B cell (primary cell): ENCODE data around the gene CXADR. TPM values are rescaled to one million over a fixed set of nuclear protein-coding genes. Genes with fewer than 3 reads are reported as not detected.

ENCODE experiments used
- ATAC-seq: fragments of 200-7000 bp; cut with Tn5 transposase; one replicate; pipeline ENCODE4 v1.10.0; 2021; ENCODE audit warnings: low read depth, mild to moderate bottlenecking, moderate number of reproducible peaks, moderate library complexity
- CTCF ChIA-PET: fragments of 350-600 bp; sonication (Branson Sonifier 250); formaldehyde crosslinking; loops from one replicate; lab custom pipeline; 2021; ENCODE audit warnings: antibody characterized with exemption, inconsistent platforms; lab: Charles Lee
- POLR2A ChIA-PET: fragments of 350-600 bp; sonication (Branson Sonifier 250); formaldehyde crosslinking; loops from one replicate; lab custom pipeline; 2021; ENCODE audit warnings: antibody characterized with exemption; lab: Charles Lee
- DNase-seq: peaks from one replicate; pipeline ENCODE4 v3.0.0; 2013
- H2AFZ ChIP-seq: 2 replicates; pipeline ENCODE4 v1.6.1; 2012; ENCODE audit warnings: mild to moderate bottlenecking, low read depth, low read length; ENCODE audit not compliant: insufficient read depth, poor library complexity, severe bottlenecking
- H3K27ac ChIP-seq, 2 donors: 1 replicate in 1 of 2; 2 replicates in 1 of 2; pipeline ENCODE4 v1.5.1; 2012 to 2013; ENCODE audit warnings: low read length in 2 of 2, mild to moderate bottlenecking in 2 of 2, moderate library complexity in 1 of 2
- H3K27me3 ChIP-seq, 4 experiments: fragments of 200-600 bp in 1 of 4; sonication (generic) in 1 of 4; replicated peaks in 1 of 4; 1 replicate in 2 of 4; 2 replicates in 2 of 4; pipeline versions ENCODE4 v1.6.1 to v1.7.0; 2013 to 2016; ENCODE audit warnings: low read length in 3 of 4, mild to moderate bottlenecking in 2 of 4, mixed read lengths in 1 of 4, moderate library complexity in 1 of 4; ENCODE audit not compliant: insufficient read depth in 4 of 4, control insufficient read depth in 3 of 4; ENCODE audit errors: control extremely low read depth in 1 of 4
- H3K36me3 ChIP-seq, 2 experiments: replicated peaks in 1 of 2; 1 replicate in 1 of 2; 2 replicates in 1 of 2; pipeline versions ENCODE4 v1.6.1 to v1.7.1; 2013; ENCODE audit warnings: low read length in 1 of 2; ENCODE audit not compliant: insufficient read depth in 2 of 2, control insufficient read depth in 1 of 2; ENCODE audit errors: control extremely low read depth in 1 of 2, extremely low read depth in 1 of 2
- H3K4me1 ChIP-seq, 2 donors: fragments of 200-600 bp in 1 of 2; sonication (generic) in 1 of 2; 1 replicate in 1 of 2; 2 replicates in 1 of 2; pipeline versions ENCODE4 v1.5.1 to v1.6.1; 2013 to 2017; ENCODE audit warnings: low read length in 2 of 2; ENCODE audit not compliant: control insufficient read depth in 2 of 2, insufficient read depth in 2 of 2
- H3K4me2 ChIP-seq: replicated peaks from 2 replicates; pipeline ENCODE3; 2012; ENCODE audit warnings: mild to moderate bottlenecking, low read depth, low read length; ENCODE audit not compliant: poor library complexity, severe bottlenecking
- H3K4me3 ChIP-seq, 5 experiments: fragments of 200-600 bp in 1 of 5; sonication (generic) in 1 of 5; 1 replicate in 3 of 5; 2 replicates in 2 of 5; pipeline versions ENCODE4 v1.5.1 to v1.7.0; 2011 to 2016; ENCODE audit warnings: low read length in 4 of 5, mild to moderate bottlenecking in 4 of 5, low read depth in 2 of 5, control low read depth in 1 of 5, moderate library complexity in 1 of 5; ENCODE audit not compliant: insufficient read depth in 1 of 5; ENCODE audit errors: control extremely low read depth in 1 of 5, extremely low read depth in 1 of 5
- H3K79me2 ChIP-seq: fragments of 200-600 bp; sonication (generic); one replicate; pipeline ENCODE4 v1.6.0; 2016; ENCODE audit warnings: low read length; ENCODE audit not compliant: control insufficient read depth, insufficient read depth
- H3K9ac ChIP-seq: fragments of 200-600 bp; sonication (generic); 2 replicates; pipeline ENCODE4 v1.6.1; 2017; ENCODE audit warnings: mild to moderate bottlenecking, low read length, moderate library complexity
- H3K9me3 ChIP-seq, 3 donors: one replicate each; pipeline versions ENCODE4 v1.6.1 to v1.7.1; 2013; ENCODE audit warnings: low read length in 2 of 3; ENCODE audit not compliant: control insufficient read depth in 2 of 3, insufficient read depth in 1 of 3; ENCODE audit errors: control extremely low read depth in 1 of 3
- H4K20me1 ChIP-seq: 2 replicates; pipeline ENCODE4 v1.6.0; 2012; ENCODE audit warnings: mild to moderate bottlenecking, low read length; ENCODE audit not compliant: insufficient read depth, control insufficient read depth, poor library complexity, severe bottlenecking
- H3K27ac Mint-ChIP-seq: one replicate; pipeline ENCODE4 v1.8.0; 2021; ENCODE audit warnings: mixed read lengths
- H3K27me3 Mint-ChIP-seq: one replicate; pipeline ENCODE4 v1.8.0; 2021; ENCODE audit warnings: mixed read lengths
- H3K4me1 Mint-ChIP-seq: one replicate; pipeline ENCODE4 v1.8.0; 2021; ENCODE audit warnings: mixed read lengths
- H3K4me3 Mint-ChIP-seq: one replicate; pipeline ENCODE4 v1.8.0; 2021; ENCODE audit warnings: mixed read lengths
- H3K9me3 Mint-ChIP-seq: one replicate; pipeline ENCODE4 v1.8.0; 2022; ENCODE audit warnings: mixed read lengths; ENCODE audit not compliant: insufficient read depth
- EZH2 ChIP-seq: IDR thresholded peaks from 2 replicates; pipeline ENCODE4 v1.6.1; 2012; ENCODE audit warnings: borderline replicate concordance, low read depth, mild to moderate bottlenecking, moderate library complexity, low read length; ENCODE audit not compliant: insufficient read depth, poor library complexity, severe bottlenecking
- WGBS: methylation state at CpG from one replicate; pipeline ENCODE4 v1.1.5; 2013; ENCODE audit warnings: missing lambda C conversion rate; ENCODE audit not compliant: insufficient coverage; 5-methylcytosine and 5-hydroxymethylcytosine counted together
- intact Hi-C: fragments of 100-400 bp; cut with micrococcal nuclease; formaldehyde crosslinking; loops from one replicate; pipeline ENCODE4 v1.10.0; 2022
- polyA plus RNA-seq: library from polyadenylated mRNA; depleted of rRNA; stranded (reverse); fragments of >200 nt; gene quantifications from 2 replicates; pipeline ENCODE4 v1.2.3, GENCODE V29; 2012
- total RNA-seq, 2 donors: library from RNA; stranded (reverse); fragments of 120-200 nt in 1 of 2; gene quantifications; 1 replicate in 1 of 2; 2 replicates in 1 of 2; pipeline versions ENCODE4 v1.2.3 to v1.2.4, GENCODE V29; 2013 to 2022
- TF ChIP-seq, protein P1 (sequence below): fragments of 200-600 bp; IDR thresholded peaks from one replicate; pipeline ENCODE4 v1.8.0; 2022; ENCODE audit warnings: antibody characterized with exemption, mild to moderate bottlenecking

The CXADR gene
- total and polyA plus RNA-seq, 2 donors (not counting 1 experiment from before 2014, with no cell fraction given) = not detected

DNA sequence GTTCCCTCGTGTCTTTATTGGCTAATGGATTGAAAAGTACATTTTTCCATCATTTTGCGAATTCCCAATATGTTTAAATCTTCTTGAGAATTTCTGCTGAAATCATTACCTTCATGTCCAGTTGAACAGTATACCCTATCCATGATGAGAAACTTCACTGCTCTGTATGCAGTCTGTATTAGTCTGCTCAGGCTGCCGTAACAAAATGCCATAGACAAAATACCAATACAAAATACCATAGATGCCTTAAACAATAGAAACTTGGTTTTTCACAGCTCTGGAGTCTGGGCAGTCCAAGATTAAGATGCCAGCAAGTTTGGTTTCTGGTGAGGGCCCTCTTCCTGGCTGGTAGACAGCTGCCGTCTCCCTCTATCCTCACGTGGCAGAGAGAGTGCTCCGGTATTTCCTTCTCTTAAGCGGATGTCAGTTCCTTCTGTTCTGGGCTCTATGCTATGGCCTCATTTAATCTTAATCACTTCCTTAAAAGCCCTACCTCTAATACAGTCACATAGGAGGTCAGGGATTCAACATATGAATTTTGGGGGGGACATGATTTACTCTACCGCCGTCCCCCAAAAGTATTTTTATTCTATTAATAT lies 27.0 kb downstream of the CXADR start:
- no peak for TF ChIP-seq EZH2
- TF ChIP-seq, protein P1, sequence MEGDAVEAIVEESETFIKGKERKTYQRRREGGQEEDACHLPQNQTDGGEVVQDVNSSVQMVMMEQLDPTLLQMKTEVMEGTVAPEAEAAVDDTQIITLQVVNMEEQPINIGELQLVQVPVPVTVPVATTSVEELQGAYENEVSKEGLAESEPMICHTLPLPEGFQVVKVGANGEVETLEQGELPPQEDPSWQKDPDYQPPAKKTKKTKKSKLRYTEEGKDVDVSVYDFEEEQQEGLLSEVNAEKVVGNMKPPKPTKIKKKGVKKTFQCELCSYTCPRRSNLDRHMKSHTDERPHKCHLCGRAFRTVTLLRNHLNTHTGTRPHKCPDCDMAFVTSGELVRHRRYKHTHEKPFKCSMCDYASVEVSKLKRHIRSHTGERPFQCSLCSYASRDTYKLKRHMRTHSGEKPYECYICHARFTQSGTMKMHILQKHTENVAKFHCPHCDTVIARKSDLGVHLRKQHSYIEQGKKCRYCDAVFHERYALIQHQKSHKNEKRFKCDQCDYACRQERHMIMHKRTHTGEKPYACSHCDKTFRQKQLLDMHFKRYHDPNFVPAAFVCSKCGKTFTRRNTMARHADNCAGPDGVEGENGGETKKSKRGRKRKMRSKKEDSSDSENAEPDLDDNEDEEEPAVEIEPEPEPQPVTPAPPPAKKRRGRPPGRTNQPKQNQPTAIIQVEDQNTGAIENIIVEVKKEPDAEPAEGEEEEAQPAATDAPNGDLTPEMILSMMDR = no peak
- H4K20me1 ChIP-seq = no peaks in the 10 kb centered on the region
- no peaks in the 10 kb centered on the region for H3K36me3 ChIP-seq
- no peak overlapping the region for H3K27ac Mint-ChIP-seq
- no peak overlapping the region for H3K9ac ChIP-seq
- ChIA-PET CTCF (no interaction called here), POLR2A (no interaction called here)
- H3K4me3 ChIP-seq = no peak overlapping the region
- peaks cover 26% of the 10 kb centered on the region for H3K27me3 Mint-ChIP-seq
- H2AFZ ChIP-seq = no peak overlapping the region
- peaks cover 2% of the 10 kb centered on the region for H3K4me1 Mint-ChIP-seq
- no peak for ATAC-seq
- no peaks in the 10 kb centered on the region for H3K27me3 ChIP-seq
- intact Hi-C loops = no loop called here
- no peak overlapping the region for H3K27ac ChIP-seq
- no peak for DNase-seq
- no peaks in the 10 kb centered on the region for H3K4me1 ChIP-seq
- H3K4me2 ChIP-seq = no peak overlapping the region
- H3K9me3 ChIP-seq = peaks cover 0 to 2% (median 0%) of the 10 kb centered on the region in 3 donors
- no peaks in the 10 kb centered on the region for H3K79me2 ChIP-seq
- no peak overlapping the region for H3K4me3 Mint-ChIP-seq
- WGBS = 85% methylated on average over 3 of the region's 9 CpGs
- H3K9me3 Mint-ChIP-seq = no peaks in the 10 kb centered on the region

DNA sequence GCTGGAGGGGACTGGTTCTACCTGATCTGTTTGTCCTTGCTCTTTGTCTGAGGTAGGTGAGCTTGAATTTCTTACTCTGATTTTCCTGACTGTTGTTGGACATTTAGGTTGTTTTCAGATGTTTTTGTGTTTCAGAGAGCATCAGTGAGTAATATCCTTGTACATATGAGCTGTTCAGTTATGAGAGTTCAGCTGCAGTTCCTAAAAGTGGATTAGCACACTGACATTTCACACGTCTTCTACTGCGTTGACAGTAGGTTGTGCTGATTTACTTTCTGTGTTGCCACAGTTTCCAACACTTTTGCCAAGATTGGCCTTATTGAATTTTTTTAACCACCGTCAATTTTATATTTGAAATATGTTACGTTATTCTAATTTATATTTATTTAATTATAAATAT lies 27.7 kb downstream of the CXADR start:
- POLR2A ChIA-PET = no interaction called here
- ATAC-seq (no peak), DNase-seq (no peak)
- WGBS = 100% methylated on average over 1 of the region's 4 CpGs
- intact Hi-C loops = no loop called here
- no peak overlapping the region for H3K27ac ChIP-seq
- TF ChIP-seq, protein P1 = no peak
- TF ChIP-seq EZH2 = no peak
- no peak overlapping the region for H2AFZ ChIP-seq
- Mint-ChIP-seq H3K27ac (no peak overlapping the region), H3K4me1 (peaks cover 2% of the 10 kb centered on the region), H3K4me3 (no peak overlapping the region), H3K9me3 (no peaks in the 10 kb centered on the region), H3K27me3 (peaks cover 26% of the 10 kb centered on the region)
- H3K79me2 ChIP-seq = no peaks in the 10 kb centered on the region
- CTCF ChIA-PET = no interaction called here
- no peak overlapping the region for H3K9ac ChIP-seq
- H3K4me1 ChIP-seq = no peaks in the 10 kb centered on the region
- no peak overlapping the region for H3K4me2 ChIP-seq
- no peaks in the 10 kb centered on the region for H3K9me3 ChIP-seq
- no peaks in the 10 kb centered on the region for H3K36me3 ChIP-seq
- H4K20me1 ChIP-seq = no peaks in the 10 kb centered on the region
- no peak overlapping the region for H3K4me3 ChIP-seq
- H3K27me3 ChIP-seq = no peaks in the 10 kb centered on the region
